Endothelial cell of hepatic sinusoid (primary cell): Measurements from ENCODE around the gene MBD5.
"Not testable (repeated sequence)": the region's sequence is repeated elsewhere in the genome, so short reads cannot be mapped to it uniquely, and the experiment has no call there.

Experiments used
- in situ Hi-C: cut with HindIII; loops from 2 replicates; pipeline ENCODE4 v1.10.0; 2017; ENCODE audit warnings: low sequenced_read_pairs

MBD5 gene

GRCh38 chr2:148534416-148535204, 513.7 kb downstream of the MBD5 start:
- in situ Hi-C loops: no loop called here

GRCh38 chr2:148538375-148538774, 517.5 kb downstream of the MBD5 start:
- in situ Hi-C loops: no loop called here

DNA sequence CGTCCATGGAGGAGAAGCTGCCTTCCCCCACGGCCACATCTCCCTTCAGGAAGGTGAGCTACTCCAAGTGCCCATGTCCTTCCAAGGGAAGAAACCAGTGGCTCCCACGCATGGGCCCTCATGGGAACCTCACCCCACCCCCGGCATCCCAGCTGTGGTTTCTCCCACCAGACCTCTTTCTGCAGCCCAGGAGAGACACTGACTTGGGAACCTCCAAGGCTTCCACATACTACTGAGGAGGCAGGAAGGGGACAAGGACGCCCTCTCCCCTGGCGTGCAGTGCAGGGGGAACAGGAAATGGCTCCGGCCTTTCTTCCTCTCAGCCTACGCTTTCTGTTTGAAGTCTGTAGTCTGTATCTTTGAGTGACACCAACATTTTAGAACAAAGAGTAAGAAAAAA, 519.1 kb downstream of the MBD5 start:
- in situ Hi-C loops: no loop called here

DNA sequence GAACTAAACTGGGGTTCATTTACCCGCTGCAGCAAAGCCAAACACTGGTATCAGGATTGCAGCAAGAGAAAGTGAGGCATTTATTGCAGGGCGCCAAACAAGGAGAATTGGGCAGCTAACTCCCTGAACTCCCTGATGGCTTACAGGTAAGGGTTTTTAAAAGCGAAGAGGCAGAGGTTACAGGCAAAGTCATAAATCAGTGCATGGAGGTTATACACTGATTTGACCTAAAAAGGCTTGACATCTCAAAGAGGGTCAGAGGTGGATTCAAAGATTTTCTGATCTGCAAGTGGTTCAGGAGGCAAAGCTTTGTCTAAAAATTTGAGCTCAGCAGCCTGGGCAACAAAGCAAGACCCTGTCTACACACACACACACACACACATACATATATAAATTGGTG, 520.9 kb downstream of the MBD5 start:
- in situ Hi-C loops: no loop called here

- in situ Hi-C loops: no loop called here
Observed at GRCh38 chr2:148542614-148543013, 521.7 kb downstream of the MBD5 start.

DNA sequence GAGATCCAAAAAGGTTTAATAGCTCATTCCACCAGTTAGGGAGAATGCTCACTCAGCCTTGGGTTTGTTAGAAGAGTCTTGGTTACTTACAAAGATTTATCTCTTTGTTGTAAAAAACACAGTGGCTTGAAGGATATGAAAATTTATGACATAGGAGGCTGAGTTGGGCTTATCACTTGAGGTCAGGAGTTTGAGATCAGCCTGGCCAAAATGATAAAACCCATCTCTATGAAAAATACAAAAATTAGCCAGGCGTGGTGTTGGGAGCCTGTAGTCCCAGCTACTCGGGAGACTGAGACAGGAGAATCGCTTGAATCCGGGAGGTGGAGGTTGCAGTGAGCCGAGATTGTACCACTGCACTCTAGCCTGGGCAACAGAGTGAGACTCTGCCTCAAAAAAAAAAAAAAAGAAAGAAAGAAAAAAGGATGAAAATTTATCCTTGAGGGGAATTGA, 522.2 kb downstream of the MBD5 start:
- in situ Hi-C loops: not testable (repeated sequence)

DNA sequence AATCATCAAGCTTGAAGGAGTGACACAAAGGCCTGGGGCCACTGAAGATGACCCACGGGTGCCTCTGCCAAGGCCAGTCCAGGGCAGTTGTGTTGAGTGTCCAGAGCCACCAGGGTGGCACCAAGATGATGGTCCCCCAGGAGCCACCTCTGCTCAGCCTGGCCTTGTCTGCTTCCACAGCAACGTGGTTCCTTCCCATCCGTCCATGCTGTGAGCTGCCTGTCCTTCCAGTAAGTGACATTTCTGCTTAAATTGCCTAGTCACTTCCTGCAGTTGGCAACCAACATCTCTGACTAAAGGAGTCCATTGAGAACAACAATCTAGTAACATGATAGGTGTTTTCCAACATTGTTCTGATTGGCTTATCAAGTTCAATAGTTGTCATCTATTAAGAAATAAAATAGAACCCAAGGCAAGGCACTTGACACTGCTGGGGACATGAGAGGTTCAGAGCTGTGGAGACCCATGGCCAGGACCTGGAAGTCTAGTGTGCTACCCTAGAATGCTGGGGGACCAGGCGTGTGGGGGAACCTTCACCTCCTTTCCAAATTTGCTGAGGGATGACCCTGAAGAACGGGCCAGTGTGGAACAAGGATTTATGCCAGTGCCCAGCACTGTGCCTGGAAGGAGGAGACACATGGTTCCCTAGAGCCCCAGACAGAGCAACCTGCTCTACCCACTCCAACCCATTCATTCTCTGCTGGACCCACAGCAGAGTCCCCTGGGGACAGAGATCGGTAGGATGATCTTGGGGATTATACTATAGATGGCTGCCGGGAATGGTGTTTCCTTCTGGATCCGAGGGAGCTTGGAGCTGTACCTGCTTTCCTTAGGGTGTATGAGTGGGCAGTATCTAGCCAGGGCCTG, 524.7 kb downstream of the MBD5 start:
- in situ Hi-C loops: no loop called here

DNA sequence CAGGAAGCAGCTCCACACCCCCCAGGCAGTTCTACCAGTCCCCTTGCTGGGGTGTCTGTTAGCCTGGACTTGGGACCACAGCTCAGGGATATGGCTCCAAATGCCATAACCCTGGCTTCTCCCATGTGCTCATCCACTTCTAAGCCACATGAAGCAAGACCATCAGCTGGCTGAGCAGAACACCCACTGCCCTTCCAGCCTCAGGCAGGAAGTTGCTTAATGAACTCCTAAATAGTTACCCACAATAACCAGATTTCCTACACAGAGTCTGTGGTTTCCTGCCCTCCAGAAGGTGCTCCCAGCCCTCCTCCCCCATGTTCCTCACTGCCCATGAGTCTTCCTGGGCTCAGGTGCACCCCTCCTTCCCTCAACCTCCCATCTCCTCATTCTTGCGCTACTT, 525.4 kb downstream of the MBD5 start:
- in situ Hi-C loops: no loop called here

DNA sequence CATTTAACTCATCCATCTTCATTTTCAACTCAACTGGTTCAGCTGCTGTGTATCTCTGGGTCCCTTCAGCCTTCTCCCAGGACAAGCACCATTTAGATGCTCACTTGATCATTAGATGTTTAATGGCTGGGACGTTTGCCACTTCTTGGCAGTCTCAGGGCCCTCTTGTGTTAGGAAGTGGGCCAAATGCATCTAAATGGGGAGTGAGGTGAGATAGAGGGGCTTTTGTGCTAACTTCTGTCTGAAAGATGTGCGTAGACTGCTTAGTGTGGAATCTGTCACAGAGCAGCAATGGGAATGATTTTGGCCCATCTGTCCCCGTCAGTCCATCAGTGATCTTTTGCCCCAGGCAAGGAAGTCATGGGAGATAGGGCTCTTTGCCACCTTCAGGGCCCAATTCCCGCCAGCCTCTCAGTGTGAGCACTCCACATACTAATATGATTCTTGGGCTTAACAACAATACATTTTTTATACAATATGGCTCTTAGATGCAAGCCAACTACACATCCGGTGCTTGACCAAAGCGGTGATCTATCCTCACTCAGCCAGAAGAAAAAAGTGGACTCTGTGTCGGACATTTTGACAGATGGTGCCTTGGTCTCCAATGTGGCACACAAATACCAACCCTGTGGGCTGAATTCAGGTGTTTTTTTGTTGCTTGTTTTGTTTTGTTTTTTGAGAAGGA, 528.0 kb downstream of the MBD5 start:
- in situ Hi-C loops: no loop called here

- in situ Hi-C loops: no loop called here
Observed at GRCh38 chr2:148552675-148553331, 531.9 kb downstream of the MBD5 start.

DNA sequence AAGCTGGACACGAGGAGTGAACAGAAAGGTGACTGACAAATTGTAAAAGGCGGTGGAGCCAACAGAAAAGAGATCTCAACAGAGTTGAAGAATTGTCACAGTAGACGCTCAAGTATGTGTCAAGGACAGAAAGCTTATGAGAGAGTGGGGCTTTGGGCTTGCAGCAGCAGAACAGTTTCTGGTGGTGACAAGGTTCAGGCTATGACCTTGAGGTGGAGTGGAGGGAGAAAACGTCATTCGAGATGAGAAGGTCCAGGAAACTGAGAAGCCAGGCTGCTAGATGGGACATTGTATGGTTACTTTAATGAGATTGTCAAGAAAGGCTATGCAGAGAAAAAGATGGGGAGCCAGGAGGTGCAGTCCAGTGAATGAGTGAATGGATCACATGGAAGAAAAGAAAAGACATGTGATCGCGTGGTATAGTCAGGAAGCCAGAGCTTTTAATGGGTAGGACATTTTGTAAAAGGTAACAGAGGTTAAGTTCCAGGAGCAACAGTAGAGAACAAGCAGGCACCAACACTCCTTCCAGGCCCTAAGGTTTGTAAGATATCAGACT, 532.5 kb downstream of the MBD5 start:
- in situ Hi-C loops: no loop called here

DNA sequence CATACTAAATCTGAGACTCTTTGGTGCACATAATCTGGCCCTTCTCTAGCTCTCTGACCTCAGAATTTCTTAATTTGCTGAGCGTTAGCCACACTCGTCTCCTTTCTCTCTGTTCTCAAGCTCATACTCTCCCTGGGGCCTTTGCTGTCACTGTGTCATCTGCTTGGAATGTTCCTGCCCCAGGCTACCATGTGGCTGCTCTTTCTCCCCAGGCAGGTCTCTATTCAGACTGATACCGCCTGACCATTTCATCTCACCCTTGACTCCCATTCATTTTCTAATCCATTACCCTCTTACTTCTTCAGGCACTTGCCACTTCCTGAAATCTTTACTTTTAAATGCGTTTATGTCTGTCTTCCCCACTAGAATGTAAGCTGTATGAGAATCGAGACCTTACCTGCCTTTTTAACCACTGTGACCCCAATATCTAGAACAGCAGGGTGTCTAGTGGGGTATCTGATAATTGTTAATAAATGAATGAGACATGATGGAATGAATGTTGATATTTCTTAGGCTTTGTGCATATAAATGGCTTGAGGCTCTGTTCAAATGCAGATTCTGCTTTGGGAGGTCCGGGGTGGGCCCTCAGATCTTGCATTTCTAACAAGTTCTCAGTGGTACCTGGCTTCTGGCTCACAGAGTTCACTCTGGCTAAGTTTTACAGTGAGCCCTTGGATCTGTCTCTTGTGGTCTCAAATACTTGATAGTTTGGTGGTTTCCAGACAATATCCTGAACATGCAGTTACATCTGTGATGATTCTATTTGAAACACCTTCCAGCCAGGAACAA, 533.8 kb downstream of the MBD5 start:
- in situ Hi-C loops: no loop called here

GRCh38 chr2:148555622-148556294, 534.9 kb downstream of the MBD5 start:
- in situ Hi-C loops: no loop called here

DNA sequence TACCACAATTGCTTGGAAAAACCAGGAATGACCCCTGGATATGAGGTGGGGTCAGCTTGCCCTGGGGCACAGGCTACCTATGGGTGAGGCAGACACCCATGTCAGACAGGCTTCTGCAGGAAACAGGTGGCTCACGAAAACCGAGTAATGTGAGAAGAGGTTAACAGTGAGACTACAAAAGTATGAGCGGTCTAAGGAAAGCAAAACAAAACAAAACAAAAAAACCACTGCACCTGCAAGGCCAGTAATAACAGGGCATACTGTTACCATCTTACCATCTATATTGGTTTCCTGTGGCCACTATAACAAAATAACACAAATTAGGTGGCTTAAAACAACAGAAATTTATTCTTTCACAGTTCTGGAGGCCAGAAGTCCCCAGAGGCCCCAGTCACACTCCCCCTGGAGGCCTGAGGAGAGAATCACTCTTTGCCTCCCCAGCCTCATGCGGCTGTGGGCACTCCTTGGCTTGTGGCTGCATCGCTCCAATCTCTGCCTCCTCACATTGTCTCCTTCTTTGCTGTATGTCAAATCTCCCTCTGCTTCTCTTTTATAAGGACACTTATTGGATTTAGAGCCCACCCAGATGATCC, 537.0 kb downstream of the MBD5 start:
- in situ Hi-C loops: no loop called here

DNA sequence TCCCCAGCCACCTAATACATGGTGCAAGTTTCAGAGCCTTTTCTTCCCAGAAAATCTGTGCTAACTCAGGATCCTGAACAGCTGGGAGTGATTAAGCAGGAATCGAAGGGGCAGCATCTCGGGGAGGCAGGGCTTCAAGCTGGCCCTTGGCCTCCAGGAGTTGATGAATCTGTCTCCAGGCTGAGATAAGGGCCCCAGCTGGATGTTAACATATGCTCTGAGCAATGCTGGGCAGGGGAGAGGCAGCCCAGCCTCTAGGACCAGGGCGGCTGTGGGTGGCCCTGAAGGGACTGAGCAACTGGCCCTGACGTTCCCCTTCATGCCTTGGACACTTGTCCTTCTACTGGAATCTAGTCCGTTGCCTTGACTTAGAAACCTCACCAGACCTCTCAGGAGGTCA, 539.6 kb downstream of the MBD5 start:
- in situ Hi-C loops: no loop called here

GRCh38 chr2:148561389-148561788, 540.5 kb downstream of the MBD5 start:
- in situ Hi-C loops: no loop called here

DNA sequence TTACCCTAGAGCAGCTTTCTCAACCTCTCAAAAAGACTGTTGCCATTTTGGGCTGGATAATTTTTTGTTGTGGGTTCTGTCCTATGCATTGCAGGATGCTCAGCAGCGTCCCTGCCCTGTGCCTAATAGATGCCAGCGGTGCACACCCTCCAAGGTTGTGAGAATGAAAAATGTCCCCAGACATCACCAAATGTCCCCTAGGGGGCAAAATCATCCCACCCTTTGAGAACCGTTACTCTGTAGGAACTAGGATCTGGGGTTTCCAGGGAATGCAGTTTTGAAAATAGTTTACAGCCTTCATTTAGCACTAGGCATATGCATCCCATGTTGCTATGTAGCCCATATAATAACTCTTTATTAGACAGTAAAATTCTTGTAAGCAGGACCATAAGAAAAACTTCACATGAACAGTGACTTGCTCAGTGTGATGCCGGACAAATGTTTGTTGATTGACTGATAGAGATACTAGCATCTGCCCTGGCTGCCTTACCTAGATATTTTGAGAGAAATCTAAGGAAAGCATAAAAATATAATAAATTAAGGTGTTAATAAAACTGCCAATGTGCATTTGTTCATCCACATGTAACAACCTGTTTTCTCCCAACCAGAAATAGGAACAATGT, 544.5 kb downstream of the MBD5 start:
- in situ Hi-C loops: no loop called here
